Suprapubic skin (tissue), 4 donors: ENCODE data around the gene ARHGEF28. TPM values are rescaled to one million over a fixed set of nuclear protein-coding genes. Genes with fewer than 3 reads are reported as not detected.

ENCODE experiments used
- DNase-seq, 2 donors: peaks; one replicate each; pipeline ENCODE4 v3.0.0-alpha.2; 2019; ENCODE audit warnings: low spot score in 2 of 2
- H3K27ac ChIP-seq: fragments of 200-600 bp; sonication (generic); one replicate; pipeline ENCODE4 v1.5.1; 2019
- H3K27me3 ChIP-seq: fragments of 200-600 bp; sonication (generic); one replicate; pipeline ENCODE4 v1.5.1; 2019
- H3K36me3 ChIP-seq: fragments of 200-600 bp; sonication (generic); one replicate; pipeline ENCODE4 v1.5.1; 2019
- H3K4me1 ChIP-seq: fragments of 200-600 bp; sonication (generic); one replicate; pipeline ENCODE4 v1.5.1; 2019
- H3K4me3 ChIP-seq: fragments of 200-600 bp; sonication (generic); one replicate; pipeline ENCODE4 v1.5.1; 2019; ENCODE audit warnings: mild to moderate bottlenecking
- H3K9me3 ChIP-seq: fragments of 200-600 bp; sonication (generic); one replicate; pipeline ENCODE4 v1.5.1; 2019
- CTCF ChIP-seq, 2 donors: fragments of 200-600 bp in 1 of 2; fragments of 450-650 bp in 1 of 2; sonication (generic) in 1 of 2; IDR thresholded peaks; one replicate each; pipeline ENCODE4 v1.5.1; 2016 to 2019; ENCODE audit warnings: antibody characterized with exemption in 2 of 2, mild to moderate bottlenecking in 1 of 2, moderate library complexity in 1 of 2
- EP300 ChIP-seq: sonication (generic); formaldehyde crosslinking; IDR thresholded peaks from one replicate; pipeline ENCODE4 v1.6.1; 2017; ENCODE audit warnings: antibody characterized with exemption
- POLR2A ChIP-seq, 2 donors: fragments of 450-650 bp; IDR thresholded peaks; one replicate each; pipeline ENCODE4 v1.6.1; 2017; ENCODE audit warnings: antibody characterized with exemption in 2 of 2, mild to moderate bottlenecking in 2 of 2, moderate library complexity in 2 of 2
- POLR2AphosphoS5 ChIP-seq, 3 donors: sonication (generic); formaldehyde crosslinking; IDR thresholded peaks; one replicate each; pipeline ENCODE4 v1.6.1; 2017; ENCODE audit warnings: antibody characterized with exemption in 3 of 3
- WGBS: methylation state at CpG from one replicate; pipeline ENCODE4 v1.1.5; 2018; 5-methylcytosine and 5-hydroxymethylcytosine counted together
- total RNA-seq, 4 donors: library from RNA; depleted of rRNA; stranded (reverse); fragments of >200 nt; gene quantifications; one replicate each; pipeline ENCODE4 v1.1.0, GENCODE V29; 2016

ARHGEF28 gene
- total RNA-seq, 4 donors from 2014 or later = 25.6 to 104 (median 39.1) TPM

GRCh38 chr5:73591698-73592501 is 34.1 kb upstream of the ARHGEF28 start:
- H3K27me3 ChIP-seq = no peaks in the 10 kb centered on the region
- no peaks in the 10 kb centered on the region for H3K9me3 ChIP-seq
- TF ChIP-seq CTCF (IDR thresholded peaks at IDR 0.05) = no peak
- TF ChIP-seq EP300 = no peak
- no peak for TF ChIP-seq POLR2A (IDR thresholded peaks at IDR 0.05)
- TF ChIP-seq POLR2AphosphoS5 (IDR thresholded peaks at IDR 0.05) = no peak
- no peaks in the 10 kb centered on the region for H3K36me3 ChIP-seq
- no peak overlapping the region for H3K27ac ChIP-seq
- H3K4me3 ChIP-seq = no peak overlapping the region
- no peak for DNase-seq
- H3K4me1 ChIP-seq = no peaks in the 10 kb centered on the region
- WGBS = 40% methylated on average over 4 of the region's 4 CpGs

- Histone ChIP-seq H3K27me3 (no peaks in the 10 kb centered on the region), H3K36me3 (no peaks in the 10 kb centered on the region), H3K27ac (no peak overlapping the region), H3K4me1 (no peaks in the 10 kb centered on the region), H3K9me3 (no peaks in the 10 kb centered on the region), H3K4me3 (no peak overlapping the region)
- TF ChIP-seq POLR2A (IDR thresholded peaks at IDR 0.05) (no peak), EP300 (no peak), CTCF (IDR thresholded peaks at IDR 0.05) (no peak), POLR2AphosphoS5 (IDR thresholded peaks at IDR 0.05) (no peak)
- no peak for DNase-seq
- 56% methylated on average over 1 of the region's 1 CpG for WGBS
Observed at GRCh38 chr5:73592551-73592950, 33.4 kb upstream of the ARHGEF28 start.

GRCh38 chr5:73596705-73597328 is 29.2 kb upstream of the ARHGEF28 start:
- Histone ChIP-seq H3K27me3 (no peaks in the 10 kb centered on the region), H3K36me3 (no peaks in the 10 kb centered on the region), H3K4me3 (no peak overlapping the region), H3K9me3 (no peaks in the 10 kb centered on the region), H3K27ac (no peak overlapping the region), H3K4me1 (no peaks in the 10 kb centered on the region)
- TF ChIP-seq EP300 (no peak), POLR2AphosphoS5 (IDR thresholded peaks at IDR 0.05) (no peak), CTCF (IDR thresholded peaks at IDR 0.05) (peak; percentile 14 to 26), POLR2A (IDR thresholded peaks at IDR 0.05) (no peak)
- no peak for DNase-seq

- H3K36me3 ChIP-seq = no peaks in the 10 kb centered on the region
- no peaks in the 10 kb centered on the region for H3K4me1 ChIP-seq
- no peak overlapping the region for H3K27ac ChIP-seq
- WGBS = 93% methylated on average over 3 of the region's 3 CpGs
- no peak overlapping the region for H3K4me3 ChIP-seq
- H3K9me3 ChIP-seq = no peaks in the 10 kb centered on the region
- peaks cover 3% of the 10 kb centered on the region for H3K27me3 ChIP-seq
- TF ChIP-seq EP300 (no peak), CTCF (IDR thresholded peaks at IDR 0.05) (no peak), POLR2A (IDR thresholded peaks at IDR 0.05) (no peak), POLR2AphosphoS5 (IDR thresholded peaks at IDR 0.05) (no peak)
- DNase-seq = no peak
Observed at GRCh38 chr5:73599380-73599779, 26.6 kb upstream of the ARHGEF28 start.

GRCh38 chr5:73603998-73604397 is 22.0 kb upstream of the ARHGEF28 start:
- no peak for TF ChIP-seq EP300
- TF ChIP-seq POLR2AphosphoS5 (IDR thresholded peaks at IDR 0.05) = no peak
- no peak for TF ChIP-seq POLR2A (IDR thresholded peaks at IDR 0.05)
- no peak for TF ChIP-seq CTCF (IDR thresholded peaks at IDR 0.05)
- H3K9me3 ChIP-seq = no peaks in the 10 kb centered on the region
- no peak for DNase-seq
- WGBS = 86% methylated on average over 5 of the region's 5 CpGs
- H3K4me1 ChIP-seq = peaks cover 11% of the 10 kb centered on the region
- H3K4me3 ChIP-seq = no peak overlapping the region
- H3K36me3 ChIP-seq = no peaks in the 10 kb centered on the region
- no peak overlapping the region for H3K27ac ChIP-seq
- peaks cover 3% of the 10 kb centered on the region for H3K27me3 ChIP-seq
